Activated T-cell treated with anti-CD3 and anti-CD28 coated beads for 48 hours (primary cell): ENCODE data around the gene SMIM22.
A peak's percentile ranks its signal among the peaks of the same experiment; 100 is the strongest.

ENCODE experiments used
- DNase-seq: peaks from one replicate; pipeline ENCODE4 v3.0.0-alpha.2; 2020; ENCODE audit warnings: low read depth

The SMIM22 gene

GRCh38 chr16:4795828-4796572 is 831 bp downstream of the SMIM22 start:
- DNase-seq, result no peak

GRCh38 chr16:4796982-4797804 is 2.0 kb downstream of the SMIM22 start:
- no peak for DNase-seq

GRCh38 chr16:4797805-4798252 is 2.7 kb downstream of the SMIM22 start:
- no peak for DNase-seq

GRCh38 chr16:4798456-4798855 is 3.3 kb downstream of the SMIM22 start:
- DNase-seq, result no peak

- DNase-seq, result no peak
Measured at GRCh38 chr16:4799171-4799855, 4.1 kb downstream of the SMIM22 start.

GRCh38 chr16:4800290-4801041 is 5.3 kb downstream of the SMIM22 start:
- DNase-seq, result no peak

- DNase-seq, result no peak
Measured at GRCh38 chr16:4801051-4801961, 6.1 kb downstream of the SMIM22 start.

- peak; percentile 67 for DNase-seq
Measured at GRCh38 chr16:4801962-4802658, 6.9 kb downstream of the SMIM22 start, which contains the start of gene ROGDI. TSS of gene ROGDI (minus strand) at chr16:4802633. CDS start at chr16:4802571, 62 bp downstream.

- DNase-seq, result peak; percentile 86
Measured at GRCh38 chr16:4802659-4803287, 7.6 kb downstream of the SMIM22 start.

- no peak for DNase-seq
Measured at GRCh38 chr16:4803401-4803844, 8.3 kb downstream of the SMIM22 start.

- no peak for DNase-seq
Measured at GRCh38 chr16:4803898-4804762, 9.0 kb downstream of the SMIM22 start.

- DNase-seq, result no peak
Measured at GRCh38 chr16:4805231-4805630, 10.1 kb downstream of the SMIM22 start.

- no peak for DNase-seq
Measured at GRCh38 chr16:4806280-4806679, 11.1 kb downstream of the SMIM22 start.

- DNase-seq, result no peak
Measured at GRCh38 chr16:4811242-4811641, 16.1 kb downstream of the SMIM22 start.

GRCh38 chr16:4811773-4812172 is 16.6 kb downstream of the SMIM22 start:
- no peak for DNase-seq

GRCh38 chr16:4813251-4814003 is 18.3 kb downstream of the SMIM22 start:
- DNase-seq, result no peak

- DNase-seq, result no peak
Measured at GRCh38 chr16:4814046-4814445, 18.9 kb downstream of the SMIM22 start.
